Activated B cell treated with CpG ODN at 0.5 μM for 24 hours (primary cell): ENCODE data around the gene TMED5. TPM values are rescaled to one million over a fixed set of nuclear protein-coding genes. Genes with fewer than 3 reads are reported as not detected.

Experiments used
- ATAC-seq: fragments of 200-7000 bp; cut with Tn5 transposase; one replicate; pipeline ENCODE4 v1.10.0; 2021; ENCODE audit warnings: low read depth, mild to moderate bottlenecking, moderate library complexity
- CTCF ChIA-PET: fragments of 350-600 bp; sonication (Branson Sonifier 250); formaldehyde crosslinking; loops from one replicate; lab custom pipeline; 2021; ENCODE audit warnings: antibody characterized with exemption; lab: Charles Lee
- POLR2A ChIA-PET: fragments of 350-600 bp; sonication (Branson Sonifier 250); formaldehyde crosslinking; loops from one replicate; lab custom pipeline; 2021; ENCODE audit warnings: antibody characterized with exemption; lab: Charles Lee
- DNase-seq: peaks from one replicate; pipeline ENCODE4 v3.0.0; 2022
- H3K27ac Mint-ChIP-seq: one replicate; pipeline ENCODE4 v1.8.0; 2020; ENCODE audit warnings: mixed read lengths
- H3K27me3 Mint-ChIP-seq: one replicate; pipeline ENCODE4 v1.8.0; 2021; ENCODE audit warnings: mixed read lengths
- H3K36me3 Mint-ChIP-seq: one replicate; pipeline ENCODE4 v1.8.0; 2021; ENCODE audit warnings: low read depth, mixed read lengths
- H3K4me1 Mint-ChIP-seq: one replicate; pipeline ENCODE4 v1.8.0; 2021; ENCODE audit warnings: mixed read lengths
- H3K4me3 Mint-ChIP-seq: one replicate; pipeline ENCODE4 v1.8.0; 2020; ENCODE audit warnings: mild to moderate bottlenecking, mixed read lengths
- H3K9me3 Mint-ChIP-seq: one replicate; pipeline ENCODE4 v1.8.0; 2020; ENCODE audit warnings: mixed read lengths
- intact Hi-C: fragments of 100-400 bp; cut with micrococcal nuclease; formaldehyde crosslinking; loops from one replicate; pipeline ENCODE4 v1.15.1; 2024
- total RNA-seq: library from RNA; stranded (reverse); gene quantifications from 2 replicates; pipeline ENCODE4 v1.2.3, GENCODE V29; 2022
- TF ChIP-seq, protein P1 (sequence below): fragments of 200-600 bp; IDR thresholded peaks from one replicate; pipeline ENCODE4 v1.8.0; 2022; ENCODE audit warnings: antibody characterized with exemption, mild to moderate bottlenecking

TMED5 gene
- total RNA-seq, 1 donor from 2014 or later, result 42.3 TPM

DNA sequence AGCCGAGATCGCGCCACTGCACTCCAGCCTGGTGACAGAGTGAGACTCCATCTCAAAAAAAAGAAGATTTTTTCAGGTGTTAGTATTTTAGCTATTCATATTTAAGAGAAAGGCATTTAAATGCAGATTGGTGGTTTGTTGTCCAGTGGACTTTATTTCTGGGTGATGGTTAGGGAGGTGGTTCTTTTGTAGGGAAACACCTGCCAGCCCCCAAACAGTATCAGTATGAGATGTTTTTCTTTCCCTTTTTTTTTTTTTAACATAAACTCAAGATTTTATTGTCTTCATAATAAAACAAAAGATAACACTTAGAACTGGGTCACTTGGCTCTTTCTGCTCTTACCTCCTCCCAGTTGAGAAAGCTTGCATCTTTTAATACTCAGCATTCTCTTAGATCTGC lies 10.2 kb upstream of the TMED5 start:
- H3K27me3 Mint-ChIP-seq, result no peaks in the 10 kb centered on the region
- H3K9me3 Mint-ChIP-seq, result no peaks in the 10 kb centered on the region
- TF ChIP-seq, protein P1, sequence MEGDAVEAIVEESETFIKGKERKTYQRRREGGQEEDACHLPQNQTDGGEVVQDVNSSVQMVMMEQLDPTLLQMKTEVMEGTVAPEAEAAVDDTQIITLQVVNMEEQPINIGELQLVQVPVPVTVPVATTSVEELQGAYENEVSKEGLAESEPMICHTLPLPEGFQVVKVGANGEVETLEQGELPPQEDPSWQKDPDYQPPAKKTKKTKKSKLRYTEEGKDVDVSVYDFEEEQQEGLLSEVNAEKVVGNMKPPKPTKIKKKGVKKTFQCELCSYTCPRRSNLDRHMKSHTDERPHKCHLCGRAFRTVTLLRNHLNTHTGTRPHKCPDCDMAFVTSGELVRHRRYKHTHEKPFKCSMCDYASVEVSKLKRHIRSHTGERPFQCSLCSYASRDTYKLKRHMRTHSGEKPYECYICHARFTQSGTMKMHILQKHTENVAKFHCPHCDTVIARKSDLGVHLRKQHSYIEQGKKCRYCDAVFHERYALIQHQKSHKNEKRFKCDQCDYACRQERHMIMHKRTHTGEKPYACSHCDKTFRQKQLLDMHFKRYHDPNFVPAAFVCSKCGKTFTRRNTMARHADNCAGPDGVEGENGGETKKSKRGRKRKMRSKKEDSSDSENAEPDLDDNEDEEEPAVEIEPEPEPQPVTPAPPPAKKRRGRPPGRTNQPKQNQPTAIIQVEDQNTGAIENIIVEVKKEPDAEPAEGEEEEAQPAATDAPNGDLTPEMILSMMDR, result no peak
- H3K4me1 Mint-ChIP-seq, result peaks cover 39% of the 10 kb centered on the region
- no peak overlapping the region for H3K27ac Mint-ChIP-seq
- intact Hi-C loops, result no loop called here
- CTCF ChIA-PET, result no interaction called here
- DNase-seq, result no peak
- peaks cover 11% of the 10 kb centered on the region for H3K36me3 Mint-ChIP-seq
- POLR2A ChIA-PET, result interaction anchor here (0.7 to 1.2 kb wide), 2 partner anchors 9 to 22 kb away, joined by 4 to 5 read pairs; no protein-coding TSS in a partner anchor
- ATAC-seq, result no peak
- H3K4me3 Mint-ChIP-seq, result no peak overlapping the region

DNA sequence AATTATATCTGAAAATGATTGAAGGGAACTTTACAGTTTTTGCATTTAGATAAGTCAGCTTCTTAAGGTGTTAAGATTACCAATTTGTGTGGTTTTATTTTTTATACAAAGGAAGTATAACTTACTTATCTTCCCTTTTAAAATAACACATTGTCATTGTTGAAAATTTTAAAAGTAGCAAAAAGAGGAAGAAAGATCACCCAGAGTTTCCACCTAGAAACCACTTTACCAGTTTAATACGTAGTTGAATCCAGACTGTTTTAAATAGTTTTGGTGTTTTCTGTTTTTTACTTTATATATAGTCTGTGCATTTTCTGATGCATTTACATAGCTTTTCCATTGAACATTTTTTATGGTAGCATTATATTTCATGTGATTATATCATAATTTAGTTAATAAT lies 6.5 kb upstream of the TMED5 start:
- POLR2A ChIA-PET, result interaction anchor here (0.6 to 1.0 kb wide), 2 partner anchors 33 to 108 kb away, joined by 3 read pairs; partner anchors contain the start of gene MTF2
- CTCF ChIA-PET, result interaction anchor here (0.6 kb wide), 1 partner anchor 312 kb away, joined by 3 read pairs; no protein-coding TSS in a partner anchor
- peak; percentile 42 for ATAC-seq
- Mint-ChIP-seq H3K27ac (no peak overlapping the region), H3K9me3 (no peaks in the 10 kb centered on the region), H3K36me3 (peaks cover 5% of the 10 kb centered on the region), H3K4me3 (peak overlapping the region; percentile 2), H3K27me3 (no peaks in the 10 kb centered on the region), H3K4me1 (peaks cover 48% of the 10 kb centered on the region)
- TF ChIP-seq, protein P1, result no peak
- no peak for DNase-seq
- intact Hi-C loops, result loop anchor here (2.0 to 10.0 kb wide), 4 partner anchors 212 to 892 kb away; partner anchors contain the start of genes GLMN and RPAP2

DNA sequence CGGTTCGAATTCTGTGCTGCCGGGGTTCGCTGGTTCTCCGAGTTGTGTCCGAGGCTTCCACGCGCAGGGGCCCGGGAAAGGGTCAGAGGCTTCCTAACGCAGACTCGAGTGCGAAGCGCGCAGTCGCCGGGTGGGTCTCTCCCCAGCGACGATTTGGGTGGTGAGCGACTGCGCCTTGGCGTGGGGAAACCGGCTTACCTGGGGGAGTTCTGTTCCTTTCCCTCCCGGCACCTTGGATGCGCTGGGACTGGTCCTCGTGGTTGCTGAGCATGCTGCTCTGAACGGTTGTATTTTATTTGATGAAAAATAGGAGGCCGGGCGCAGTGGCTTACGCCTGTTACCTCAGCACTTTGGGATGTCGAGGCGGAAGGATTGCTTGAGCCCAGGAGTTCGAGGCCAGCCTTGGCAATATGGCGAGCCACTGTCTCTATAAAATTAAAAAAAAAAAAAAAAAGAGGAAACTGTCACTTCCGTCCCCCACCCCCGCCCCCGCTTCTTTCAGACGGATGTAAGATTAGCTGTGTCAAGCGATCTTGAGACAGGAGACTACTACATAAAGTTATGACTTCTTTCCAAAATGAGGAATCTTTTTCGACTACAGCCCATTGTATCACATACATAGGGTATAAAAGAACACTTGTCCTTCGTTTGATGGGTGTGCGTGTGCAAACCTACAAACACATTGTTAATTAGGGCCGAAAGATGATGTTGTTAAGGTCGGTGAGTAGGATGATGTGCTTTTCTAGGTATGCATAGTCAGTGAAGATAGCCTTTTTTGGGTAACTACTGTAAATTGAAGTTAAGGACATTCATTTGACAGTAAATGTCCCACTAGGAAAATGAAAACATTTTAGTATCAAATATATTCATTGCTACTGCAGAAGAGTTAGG lies 755 bp upstream of the TMED5 start, which contains the start of gene CCDC18:
CCDC18 (plus strand) TSS at position 2 of the 891 bp plus-strand sequence. CDS start 2,638 bp downstream, outside the sequence.
- CTCF ChIA-PET, result no interaction called here
- Mint-ChIP-seq H3K27me3 (no peaks in the 10 kb centered on the region), H3K27ac (peak within 1 kb of the TSS; percentile 96), H3K36me3 (peaks cover 34% of the 10 kb centered on the region), H3K9me3 (no peaks in the 10 kb centered on the region), H3K4me3 (peak within 1 kb of the TSS; percentile 94), H3K4me1 (peaks cover 53% of the 10 kb centered on the region)
- DNase-seq, result no peak
- ATAC-seq, result peak; percentile 18
- TF ChIP-seq, protein P1, result no peak
- intact Hi-C loops, result loop anchor here (1.0 to 10.0 kb wide), 13 partner anchors 38 to 886 kb away; partner anchors contain the start of genes DIPK1A, EVI5, GCLM and GLMN
- POLR2A ChIA-PET, result interaction anchor here (0.6 to 2.9 kb wide), 14 partner anchors 9 to 1239 kb away, joined by 3 to 23 read pairs (median 5); partner anchors contain the start of genes DIPK1A, DNTTIP2, DR1 and MTF2

DNA sequence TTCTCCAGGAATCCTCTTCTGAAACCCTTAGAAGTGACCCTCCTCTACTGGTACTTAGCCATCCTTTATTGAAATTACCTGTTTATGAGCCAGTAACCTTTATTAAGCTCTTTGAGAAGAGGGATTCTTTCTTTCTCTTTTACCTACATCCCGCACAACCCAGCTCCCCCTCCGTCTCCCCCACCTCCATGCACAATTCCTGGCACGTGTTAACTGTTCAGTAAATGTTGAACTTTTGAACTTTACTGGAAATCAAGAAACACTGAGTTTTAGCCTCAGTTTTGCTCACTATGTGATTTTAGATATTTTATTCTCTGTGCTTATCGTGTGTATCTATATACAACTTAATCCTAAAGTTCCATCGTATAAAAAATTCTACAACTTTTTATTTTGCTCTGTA lies 1.8 kb downstream of the TMED5 start:
- Mint-ChIP-seq H3K4me3 (peak overlapping the region; percentile 94), H3K4me1 (peaks cover 57% of the 10 kb centered on the region), H3K36me3 (peaks cover 45% of the 10 kb centered on the region), H3K9me3 (no peaks in the 10 kb centered on the region), H3K27me3 (no peaks in the 10 kb centered on the region), H3K27ac (peak overlapping the region; percentile 96)
- CTCF ChIA-PET, result no interaction called here
- TF ChIP-seq, protein P1, result no peak
- intact Hi-C loops, result loop anchor here (2.0 kb wide), 1 partner anchor 14 kb away; no protein-coding TSS in a partner anchor
- ATAC-seq (no peak), DNase-seq (no peak)
- POLR2A ChIA-PET, result interaction anchor here (0.7 to 1.4 kb wide), 3 partner anchors 14 to 218 kb away, joined by 3 to 10 read pairs (median 5); partner anchors contain the start of gene MTF2
